Upper lobe of left lung (tissue), 6 donors: ENCODE measurements around the gene PRKG1. TPM values are rescaled to one million over a fixed set of nuclear protein-coding genes. Genes with fewer than 3 reads are reported as not detected.
A peak's percentile ranks its signal among the peaks of the same experiment; 100 is the strongest.

Experiments
- ATAC-seq, 2 donors: fragments of 200-7000 bp; cut with Tn5 transposase; one replicate each; pipeline ENCODE4 v1.9.1; 2022; ENCODE audit warnings: mild to moderate bottlenecking in 2 of 2, moderate library complexity in 2 of 2; ENCODE audit not compliant: low FRiP score in 2 of 2
- DNase-seq, 2 donors: peaks; one replicate each; pipeline ENCODE4 v3.0.0-alpha.2; 2019 to 2020
- H3K27ac ChIP-seq, 4 donors: fragments of 200-600 bp; sonication (generic); one replicate each; pipeline ENCODE4 v1.5.1; 2016 to 2019
- H3K27me3 ChIP-seq, 4 donors: fragments of 200-600 bp; sonication (generic); one replicate each; pipeline ENCODE4 v1.5.1; 2017 to 2019
- H3K36me3 ChIP-seq, 4 donors: fragments of 200-600 bp; sonication (generic); one replicate each; pipeline ENCODE4 v1.5.1; 2016 to 2019
- H3K4me1 ChIP-seq, 4 donors: fragments of 200-600 bp; sonication (generic); one replicate each; pipeline ENCODE4 v1.5.1; 2018 to 2019
- H3K4me3 ChIP-seq, 4 donors: fragments of 200-600 bp; sonication (generic); one replicate each; pipeline ENCODE4 v1.5.1; 2017 to 2019; ENCODE audit warnings: mild to moderate bottlenecking in 2 of 4, moderate library complexity in 1 of 4
- H3K9me3 ChIP-seq, 4 donors: fragments of 200-600 bp; sonication (generic); one replicate each; pipeline ENCODE4 v1.5.1; 2018 to 2019
- CTCF ChIP-seq, 6 experiments: fragments of 450-650 bp in 4 of 6; fragments of 200-600 bp in 2 of 6; sonication (generic) in 2 of 6; IDR thresholded peaks; one replicate each; pipeline ENCODE4 v1.5.1; 2016 to 2019; ENCODE audit warnings: antibody characterized with exemption in 6 of 6
- EP300 ChIP-seq, 4 donors: sonication (generic); formaldehyde crosslinking; IDR thresholded peaks; one replicate each; pipeline ENCODE4 v1.5.1; 2017; ENCODE audit warnings: antibody characterized with exemption in 4 of 4, control low read depth in 2 of 4
- POLR2A ChIP-seq, 4 donors: fragments of 450-650 bp; IDR thresholded peaks; one replicate each; pipeline ENCODE4 v1.5.1; 2016 to 2017; ENCODE audit warnings: antibody characterized with exemption in 4 of 4, mild to moderate bottlenecking in 2 of 4
- POLR2AphosphoS5 ChIP-seq, 2 donors: sonication (generic); formaldehyde crosslinking; IDR thresholded peaks; one replicate each; pipeline ENCODE4 v1.5.1; 2017; ENCODE audit warnings: antibody characterized with exemption in 2 of 2
- WGBS, 2 donors: methylation state at CpG; one replicate each; pipeline ENCODE4 v1.1.5; 2017 to 2018; 5-methylcytosine and 5-hydroxymethylcytosine counted together
- total RNA-seq, 6 donors: library from RNA; depleted of rRNA in 4 of 6; stranded (reverse); fragments of >200 nt in 4 of 6; gene quantifications; one replicate each; pipeline versions ENCODE4 v1.1.0 to v1.2.1, GENCODE V29; 2016 to 2021
- donor health status: DM: no; HTN: no; CAD: no; lungs with moderate emphysema.
- donor health status: DM: no; HTN: yes; CAD: no; lungs with severe emphysema.

The PRKG1 gene
- total RNA-seq, 6 donors from 2014 or later: 12.9 to 43.0 (median 25.0) TPM

GRCh38 chr10:52252307-52252706 lies 1178.0 kb downstream of the PRKG1 start:
- TF ChIP-seq EP300 (IDR thresholded peaks at IDR 0.05): no peak
- TF ChIP-seq POLR2A (IDR thresholded peaks at IDR 0.05): no peak
- TF ChIP-seq CTCF (IDR thresholded peaks at IDR 0.05): no peak
- no peak for TF ChIP-seq POLR2AphosphoS5 (IDR thresholded peaks at IDR 0.05)
- no peak for DNase-seq
- no peaks in the 10 kb centered on the region for H3K27me3 ChIP-seq
- no peaks in the 10 kb centered on the region for H3K36me3 ChIP-seq
- H3K9me3 ChIP-seq: no peaks in the 10 kb centered on the region
- H3K4me1 ChIP-seq: peaks cover 0 to 3% (median under 1%) of the 10 kb centered on the region in 4 donors
- 56 to 65% methylated on average over 3 of the region's 3 CpGs for WGBS, 2 donors
- ATAC-seq: no peak
- no peak overlapping the region for H3K27ac ChIP-seq
- no peak overlapping the region for H3K4me3 ChIP-seq

DNA sequence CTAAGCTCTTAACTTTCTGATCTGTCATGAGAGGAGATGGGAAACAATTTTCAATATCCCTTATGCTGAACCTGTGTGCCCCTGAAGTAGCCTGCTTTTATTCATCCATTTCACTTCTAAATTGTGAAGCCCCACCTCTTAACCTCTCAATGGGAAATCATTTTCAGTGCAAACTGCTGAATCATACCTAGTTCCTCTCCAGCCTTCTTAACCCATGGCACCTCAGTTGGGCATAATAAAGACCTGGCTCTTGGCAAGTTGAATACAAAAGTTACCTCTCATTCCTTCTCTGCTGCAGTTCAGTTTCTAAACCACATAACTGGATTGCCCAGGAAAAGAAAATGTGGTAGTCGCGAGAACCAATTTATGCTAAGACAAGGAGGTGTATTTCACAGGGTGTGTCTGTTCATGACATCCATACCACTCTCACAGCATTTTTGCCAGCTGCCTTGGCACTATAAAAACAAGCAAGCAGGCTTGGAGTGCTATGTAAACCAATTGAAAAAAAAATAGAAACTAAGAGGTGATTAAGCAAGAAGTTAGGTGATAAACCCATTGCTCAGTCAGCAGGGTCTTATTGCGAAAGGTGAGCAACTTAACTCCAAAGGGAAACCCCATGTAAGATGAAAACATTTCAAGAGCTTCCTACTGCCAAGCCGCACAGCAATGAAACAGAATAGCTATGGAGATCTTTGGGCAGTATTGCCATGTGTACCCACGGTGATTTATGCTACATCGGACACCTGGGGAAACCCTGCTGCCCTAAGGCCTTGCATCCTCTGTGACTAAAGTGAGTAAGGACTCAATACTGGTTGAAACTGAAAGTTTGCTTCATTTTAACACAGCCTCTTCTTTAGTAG lies 1182.8 kb downstream of the PRKG1 start:
- Histone ChIP-seq H3K27ac (peak overlapping the region; percentile 34 to 53 (median 48)), H3K27me3 (no peaks in the 10 kb centered on the region), H3K36me3 (no peaks in the 10 kb centered on the region), H3K9me3 (no peaks in the 10 kb centered on the region), H3K4me3 (no peak overlapping the region), H3K4me1 (peaks cover 0 to 8% (median 5%) of the 10 kb centered on the region in 4 donors)
- TF ChIP-seq EP300 (IDR thresholded peaks at IDR 0.05): peak in 2 of 4 donors; percentile 48 to 88
- TF ChIP-seq POLR2AphosphoS5 (IDR thresholded peaks at IDR 0.05): peak; percentile 16 to 36
- no peak for TF ChIP-seq POLR2A (IDR thresholded peaks at IDR 0.05)
- WGBS, 2 donors: 66 to 73% methylated on average over 6 of the region's 6 CpGs
- peak in 1 of 2 donors; percentile 71 for DNase-seq
- ATAC-seq: peak in 1 of 2 donors; percentile 73

DNA sequence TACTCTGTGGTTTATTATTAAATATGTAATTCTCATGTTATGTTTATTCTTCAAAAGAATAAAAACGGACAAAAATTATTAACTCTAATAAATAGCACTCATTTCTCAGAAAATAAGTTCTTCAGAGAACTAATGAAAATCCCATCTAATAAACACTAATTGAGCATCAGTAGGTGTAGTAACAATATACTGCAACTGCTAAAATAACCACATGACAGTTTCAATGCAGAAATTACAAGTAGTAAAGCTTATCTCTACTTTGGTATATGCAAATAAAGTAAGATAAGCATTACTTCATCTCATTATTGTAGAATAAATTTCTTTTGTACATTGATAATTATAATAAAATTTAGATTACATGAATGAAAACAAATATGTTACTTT lies 1183.4 kb downstream of the PRKG1 start:
- TF ChIP-seq EP300 (IDR thresholded peaks at IDR 0.05) (no peak), POLR2AphosphoS5 (IDR thresholded peaks at IDR 0.05) (no peak), CTCF (IDR thresholded peaks at IDR 0.05) (no peak), POLR2A (IDR thresholded peaks at IDR 0.05) (no peak)
- no peaks in the 10 kb centered on the region for H3K9me3 ChIP-seq
- ATAC-seq (no peak), DNase-seq (no peak)
- WGBS, 2 donors: 55 to 68% methylated on average over 1 of the region's 1 CpG
- H3K27ac ChIP-seq: no peak overlapping the region
- H3K4me3 ChIP-seq: no peak overlapping the region
- H3K27me3 ChIP-seq: no peaks in the 10 kb centered on the region
- H3K36me3 ChIP-seq: no peaks in the 10 kb centered on the region
- peaks cover 0 to 8% (median 5%) of the 10 kb centered on the region in 4 donors for H3K4me1 ChIP-seq

DNA sequence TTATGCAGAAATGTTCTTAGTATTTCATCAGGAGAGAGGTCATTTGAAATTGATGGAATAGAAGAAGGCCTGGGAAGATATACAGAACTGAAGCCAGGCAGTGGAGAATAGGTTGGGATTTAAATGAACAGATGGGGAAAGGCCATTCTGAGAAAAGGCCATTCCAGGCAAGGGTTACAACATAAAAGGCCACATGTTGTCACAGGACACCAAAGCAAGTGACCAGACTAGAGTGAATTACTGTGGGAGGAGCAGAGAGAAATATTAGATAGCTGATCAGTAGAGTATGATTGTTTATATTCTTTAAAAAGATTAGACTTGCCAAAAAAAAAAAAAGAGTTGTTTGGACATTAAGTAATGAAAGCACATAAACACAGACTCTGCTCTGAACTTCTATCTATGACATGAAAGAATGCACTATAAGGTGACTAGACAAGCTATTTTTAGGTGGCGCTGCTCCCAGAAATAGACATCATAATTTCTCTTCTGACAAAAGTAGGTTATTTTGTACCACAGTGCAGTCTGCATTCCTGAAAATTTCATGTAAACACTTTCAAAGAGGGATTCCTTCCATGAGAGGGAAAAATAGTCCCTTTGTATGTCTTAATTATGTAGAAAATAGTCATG lies 1184.6 kb downstream of the PRKG1 start:
- ATAC-seq (no peak), DNase-seq (no peak)
- TF ChIP-seq CTCF (IDR thresholded peaks at IDR 0.05) (no peak), POLR2AphosphoS5 (IDR thresholded peaks at IDR 0.05) (no peak), EP300 (IDR thresholded peaks at IDR 0.05) (no peak), POLR2A (IDR thresholded peaks at IDR 0.05) (no peak)
- Histone ChIP-seq H3K36me3 (no peaks in the 10 kb centered on the region), H3K4me3 (no peak overlapping the region), H3K27ac (no peak overlapping the region), H3K9me3 (no peaks in the 10 kb centered on the region), H3K27me3 (no peaks in the 10 kb centered on the region), H3K4me1 (peaks cover 0 to 8% (median 5%) of the 10 kb centered on the region in 4 donors)
- 78 to 93% methylated on average over 1 of the region's 1 CpG for WGBS, 2 donors

DNA sequence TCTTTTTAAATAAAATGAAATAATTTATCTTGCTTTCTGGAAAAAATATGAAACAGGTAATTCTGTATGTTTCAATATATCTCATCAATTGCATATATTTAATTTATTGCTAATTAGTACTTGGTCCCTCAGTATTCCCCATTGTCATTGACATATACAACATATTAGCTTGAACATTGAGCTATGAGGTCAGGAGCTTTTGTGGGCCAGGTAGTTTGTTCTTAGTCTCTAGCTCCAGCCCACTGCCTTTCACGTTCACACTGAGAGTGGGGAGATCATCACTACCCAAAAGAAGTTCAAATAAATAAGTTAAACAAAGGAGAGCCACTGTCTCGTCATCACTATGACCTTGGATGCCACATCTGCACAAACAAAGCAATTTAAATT lies 1185.1 kb downstream of the PRKG1 start:
- Histone ChIP-seq H3K27me3 (no peaks in the 10 kb centered on the region), H3K27ac (no peak overlapping the region), H3K9me3 (no peaks in the 10 kb centered on the region), H3K4me1 (peaks cover 0 to 8% (median 5%) of the 10 kb centered on the region in 4 donors), H3K36me3 (no peaks in the 10 kb centered on the region), H3K4me3 (no peak overlapping the region)
- ATAC-seq (no peak), DNase-seq (no peak)
- no peak for TF ChIP-seq POLR2A (IDR thresholded peaks at IDR 0.05)
- TF ChIP-seq POLR2AphosphoS5 (IDR thresholded peaks at IDR 0.05): no peak
- no peak for TF ChIP-seq CTCF (IDR thresholded peaks at IDR 0.05)
- 72 to 79% methylated on average over 2 of the region's 2 CpGs for WGBS, 2 donors
